Keratinocyte (primary cell): ENCODE measurements around the gene PPID. TPM values are rescaled to one million over a fixed set of nuclear protein-coding genes. Genes with fewer than 3 reads are reported as not detected.

ENCODE experiments used
- DNase-seq: peaks from one replicate; pipeline ENCODE4 v3.0.0-alpha.2; 2011; ENCODE audit warnings: low read depth, missing footprints, low spot score
- FAIRE-seq: peaks from 2 replicates; lab custom pipeline; 2011; peaks lifted over from hg19 to GRCh38; lab: Jason Lieb, UNC
- H2AFZ ChIP-seq: 2 replicates; pipeline ENCODE4 v1.6.0; 2012; ENCODE audit warnings: low read length, control low read depth, inconsistent platforms; ENCODE audit not compliant: control insufficient read depth
- H3K27ac ChIP-seq: 2 replicates; pipeline ENCODE4 v1.5.1; 2011; ENCODE audit warnings: low read length; ENCODE audit not compliant: control insufficient read depth, insufficient read depth
- H3K27me3 ChIP-seq: 3 replicates; pipeline ENCODE4 v1.6.0; 2011; ENCODE audit warnings: low read length; ENCODE audit not compliant: control insufficient read depth, insufficient read depth; ENCODE audit errors: extremely low read depth
- H3K36me3 ChIP-seq, 2 experiments: 2 replicates in 1 of 2; 3 replicates in 1 of 2; pipeline ENCODE4 v1.5.1; 2011; ENCODE audit warnings: low read length in 2 of 2, mild to moderate bottlenecking in 1 of 2; ENCODE audit not compliant: control insufficient read depth in 2 of 2, insufficient read depth in 2 of 2; ENCODE audit errors: extremely low read depth in 1 of 2
- H3K4me1 ChIP-seq: 3 replicates; pipeline ENCODE4 v1.5.1; 2011; ENCODE audit warnings: low read length; ENCODE audit not compliant: control insufficient read depth, insufficient read depth; ENCODE audit errors: extremely low read depth
- H3K4me2 ChIP-seq: 3 replicates; pipeline ENCODE4 v1.6.0; 2011; ENCODE audit warnings: low read depth, low read length; ENCODE audit not compliant: control insufficient read depth, insufficient read depth; ENCODE audit errors: extremely low read depth
- H3K4me3 ChIP-seq, 3 experiments: fragments of 200-600 bp in 1 of 3; sonication (generic) in 1 of 3; 2 replicates in 2 of 3; 3 replicates in 1 of 3; pipeline ENCODE4 v1.5.1; 2011 to 2016; ENCODE audit warnings: low read length in 3 of 3, mild to moderate bottlenecking in 3 of 3, control low read depth in 2 of 3, inconsistent platforms in 1 of 3, low read depth in 1 of 3, mixed read lengths in 1 of 3, mixed run types in 1 of 3, moderate library complexity in 1 of 3; ENCODE audit not compliant: control insufficient read depth in 2 of 3, insufficient read depth in 2 of 3; ENCODE audit errors: extremely low read depth in 1 of 3
- H3K79me2 ChIP-seq: 2 replicates; pipeline ENCODE4 v1.6.0; 2012; ENCODE audit warnings: low read length; ENCODE audit not compliant: control insufficient read depth, insufficient read depth
- H3K9ac ChIP-seq: 3 replicates; pipeline ENCODE4 v1.6.0; 2011; ENCODE audit warnings: low read length; ENCODE audit not compliant: control insufficient read depth, insufficient read depth; ENCODE audit errors: extremely low read depth
- H3K9me1 ChIP-seq: 3 replicates; pipeline ENCODE4 v1.6.0; 2011; ENCODE audit warnings: low read length; ENCODE audit not compliant: control insufficient read depth, insufficient read depth; ENCODE audit errors: extremely low read depth
- H3K9me3 ChIP-seq: 2 replicates; pipeline ENCODE4 v1.5.1; 2012; ENCODE audit warnings: low read depth, low read length; ENCODE audit not compliant: control insufficient read depth
- H4K20me1 ChIP-seq: 3 replicates; pipeline ENCODE4 v1.6.0; 2011; ENCODE audit warnings: low read length; ENCODE audit not compliant: control insufficient read depth, insufficient read depth; ENCODE audit errors: extremely low read depth
- CTCF ChIP-seq, 3 experiments: IDR thresholded peaks in 1 of 3; conservative IDR thresholded peaks in 1 of 3; optimal IDR thresholded peaks in 1 of 3; 2 replicates in 2 of 3; 3 replicates in 1 of 3; pipeline versions ENCODE3 to v1.5.1; 2011; ENCODE audit warnings: low read length in 3 of 3, mild to moderate bottlenecking in 3 of 3, moderate library complexity in 2 of 3, control low read depth in 1 of 3, inconsistent platforms in 1 of 3; ENCODE audit not compliant: insufficient read depth in 2 of 3; ENCODE audit errors: extremely low read depth in 1 of 3
- EZH2 ChIP-seq: IDR thresholded peaks from one replicate; pipeline ENCODE4 v1.6.1; 2012; ENCODE audit warnings: inconsistent platforms, mild to moderate bottlenecking, low read length, moderate library complexity
- dilution Hi-C: fragments of 300-500 bp; cut with MboI; formaldehyde crosslinking; loops from one replicate; pipeline ENCODE4 v1.7.0; 2020; ENCODE audit warnings: low sequenced_read_pairs; ENCODE audit not compliant: extremely low pct_ligation_motif_present
- polyA plus RNA-seq, 5 experiments: library from polyadenylated mRNA; depleted of rRNA in 3 of 5; stranded (reverse) in 3 of 5; stranded (forward) in 1 of 5; unstranded in 1 of 5; fragments of >200 nt; gene quantifications; 1 replicate in 1 of 5; 2 replicates in 3 of 5; 3 replicates in 1 of 5; pipeline versions ENCODE4 v1.2.1 to v1.2.3, GENCODE V29; 2011 to 2012; ENCODE audit warnings: missing spikeins in 2 of 5, low read depth in 1 of 5, low replicate concordance in 1 of 5

Gene PPID
- polyA plus RNA-seq, 1 donor (not counting 4 experiments of a cell fraction or from before 2014, with no cell fraction given): 27.2 TPM

- DNase-seq (no peak), FAIRE-seq (no peak)
- Histone ChIP-seq H3K4me3 (peak within 1 kb of the TSS; percentile 79 to 87 (median 87)), H3K27ac (peak within 1 kb of the TSS; percentile 54), H3K4me1 (peaks cover 9% of the 10 kb centered on the region), H3K4me2 (peak within 1 kb of the TSS; percentile 71), H4K20me1 (no peaks in the 10 kb centered on the region), H3K79me2 (peaks cover 12% of the 10 kb centered on the region), H2AFZ (peak within 1 kb of the TSS; percentile 94), H3K9me3 (no peaks in the 10 kb centered on the region), H3K9me1 (no peaks in the 10 kb centered on the region), H3K27me3 (no peaks in the 10 kb centered on the region), H3K9ac (peak within 1 kb of the TSS; percentile 79), H3K36me3 (no peaks in the 10 kb centered on the region)
- TF ChIP-seq CTCF (optimal IDR thresholded peaks at IDR 0.05 in 1 of 3, IDR thresholded peaks at IDR 0.05 in 1 of 3, conservative IDR thresholded peaks at IDR 0.05 in 1 of 3; ENCODE audit: extremely low read depth in 1 of 3, insufficient read depth in 2 of 3, low read length in 3 of 3) (no peak), EZH2 (no peak)
- dilution Hi-C loops: no loop called here
Measured at GRCh38 chr4:158768555-158769174, 45.5 kb upstream of the PPID start, which contains the start of gene FNIP2. Gene FNIP2 (plus strand): TSS chr4:158769026. CDS start chr4:158769213, 187 bp downstream.

- Histone ChIP-seq H3K27ac (no peak overlapping the region), H3K9me1 (no peaks in the 10 kb centered on the region), H4K20me1 (no peaks in the 10 kb centered on the region), H3K4me2 (no peak overlapping the region), H3K79me2 (peaks cover 6% of the 10 kb centered on the region), H3K9ac (no peak overlapping the region), H3K4me3 (no peak overlapping the region), H3K36me3 (no peaks in the 10 kb centered on the region), H3K4me1 (peaks cover 9% of the 10 kb centered on the region), H3K9me3 (no peaks in the 10 kb centered on the region), H3K27me3 (no peaks in the 10 kb centered on the region), H2AFZ (no peak overlapping the region)
- TF ChIP-seq CTCF (optimal IDR thresholded peaks at IDR 0.05 in 1 of 3, IDR thresholded peaks at IDR 0.05 in 1 of 3, conservative IDR thresholded peaks at IDR 0.05 in 1 of 3; ENCODE audit: extremely low read depth in 1 of 3, insufficient read depth in 2 of 3, low read length in 3 of 3) (no peak), EZH2 (no peak)
- dilution Hi-C loops: no loop called here
- DNase-seq: no peak
- FAIRE-seq: no peak
Measured at GRCh38 chr4:158767451-158767850, 44.3 kb upstream of the PPID start.
